HG02588 (cell line): ENCODE measurements around the gene IL6ST.

ENCODE experiments used
- ATAC-seq: cut with Tn5 transposase; IDR thresholded peaks from one replicate; pipeline ENCODE4 v1.9.1; 2021; ENCODE audit warnings: mild to moderate bottlenecking, moderate library complexity; ENCODE audit not compliant: unreplicated experiment

Gene IL6ST

GRCh38 chr5:55923177-55923771 lies 71.5 kb downstream of the IL6ST start:
- ATAC-seq: no peak

- no peak for ATAC-seq
Observed at GRCh38 chr5:55921617-55922016, 73.1 kb downstream of the IL6ST start.

DNA sequence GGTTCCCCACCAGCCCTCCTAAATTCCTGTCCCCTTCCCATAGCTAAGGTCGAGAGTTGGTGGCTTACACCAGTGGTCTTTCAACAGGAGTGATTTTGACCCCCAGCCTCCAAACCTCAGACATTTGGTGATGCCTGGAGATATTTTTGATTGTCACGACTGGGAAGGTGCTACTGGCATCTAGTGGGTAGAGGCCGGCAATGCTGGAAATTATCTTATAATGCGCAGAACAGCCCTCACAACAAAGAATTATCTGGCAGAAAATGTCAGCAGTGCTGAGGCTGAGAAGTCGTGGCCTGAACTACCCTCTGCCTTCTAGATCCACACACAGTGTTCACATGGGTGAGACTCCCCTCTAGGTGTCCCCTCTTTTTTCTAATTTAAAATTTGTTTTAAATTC lies 74.0 kb downstream of the IL6ST start:
- ATAC-seq: no peak

DNA sequence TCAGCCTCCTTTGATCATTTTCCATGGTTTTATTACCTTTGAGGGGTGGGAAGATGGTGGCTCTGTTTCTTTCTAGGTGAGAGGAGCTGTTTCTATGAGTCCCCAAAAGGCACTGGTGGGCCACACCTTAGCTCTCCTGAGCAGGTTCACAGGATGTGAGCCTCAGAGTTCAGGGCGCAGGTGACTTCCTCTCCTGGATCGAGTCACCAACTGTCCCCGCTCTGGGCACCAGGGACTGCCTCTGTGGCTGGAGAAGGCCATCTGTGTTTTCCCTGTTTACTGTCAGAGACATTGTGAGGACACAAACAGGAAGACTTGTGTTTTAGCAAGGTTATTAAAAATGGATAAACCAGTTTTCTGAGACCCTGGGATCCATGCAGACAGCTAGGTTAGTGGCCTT lies 75.1 kb downstream of the IL6ST start:
- ATAC-seq: no peak

- no peak for ATAC-seq
Observed at GRCh38 chr5:55918087-55919035, 76.4 kb downstream of the IL6ST start.

DNA sequence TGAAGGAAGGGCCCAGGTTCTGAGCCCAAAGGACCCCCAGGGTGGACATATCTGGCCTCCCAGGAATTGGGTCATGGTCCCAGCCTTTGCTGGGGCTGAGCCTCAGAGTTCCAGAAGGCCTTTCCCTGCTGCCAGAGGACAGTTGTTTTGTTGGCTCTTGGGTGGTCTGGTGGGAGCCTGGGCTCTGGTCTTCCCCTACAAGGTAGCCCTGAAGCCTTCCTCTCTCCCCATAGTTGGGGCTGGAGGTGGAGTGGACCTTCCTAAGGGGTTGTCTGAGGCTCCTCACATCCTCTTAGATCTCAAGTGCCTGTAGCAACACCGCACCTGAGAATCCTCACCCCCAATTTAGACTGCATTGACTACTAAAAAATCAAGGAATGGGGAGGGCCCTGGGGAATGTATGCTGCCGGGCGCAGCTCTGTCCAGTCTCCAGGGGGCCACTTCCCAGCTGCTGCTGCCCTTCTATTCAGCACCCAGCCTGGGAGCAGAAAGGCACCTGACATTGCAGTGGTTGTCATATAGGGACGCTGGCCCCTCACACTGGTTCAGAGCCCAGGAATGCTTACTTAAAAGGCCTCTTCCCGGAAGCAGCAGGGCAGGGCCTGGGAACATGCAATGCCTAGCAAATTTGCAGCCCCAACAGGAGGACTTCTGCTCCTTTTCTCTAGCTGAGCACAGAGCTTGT lies 77.2 kb downstream of the IL6ST start:
- ATAC-seq: no peak

DNA sequence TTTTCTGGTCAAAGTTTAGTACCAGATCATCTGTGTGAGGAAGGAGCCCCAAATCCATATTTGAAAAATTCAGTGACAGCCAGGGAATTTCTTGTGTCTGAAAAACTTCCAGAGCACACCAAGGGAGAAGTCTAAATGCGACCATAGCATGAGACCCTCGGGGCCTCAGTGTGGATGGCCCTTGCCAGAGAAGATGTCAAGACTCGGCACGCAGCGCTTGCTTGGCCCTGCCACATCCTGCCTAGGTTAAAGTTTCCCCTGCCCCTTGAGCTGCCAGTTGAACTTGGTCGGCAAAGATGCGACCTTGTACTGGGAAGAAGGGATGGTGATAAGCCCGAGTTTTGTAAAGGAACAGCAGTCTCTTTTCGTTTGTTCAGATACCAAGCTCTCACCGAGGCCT lies 77.8 kb downstream of the IL6ST start:
- ATAC-seq: no peak

DNA sequence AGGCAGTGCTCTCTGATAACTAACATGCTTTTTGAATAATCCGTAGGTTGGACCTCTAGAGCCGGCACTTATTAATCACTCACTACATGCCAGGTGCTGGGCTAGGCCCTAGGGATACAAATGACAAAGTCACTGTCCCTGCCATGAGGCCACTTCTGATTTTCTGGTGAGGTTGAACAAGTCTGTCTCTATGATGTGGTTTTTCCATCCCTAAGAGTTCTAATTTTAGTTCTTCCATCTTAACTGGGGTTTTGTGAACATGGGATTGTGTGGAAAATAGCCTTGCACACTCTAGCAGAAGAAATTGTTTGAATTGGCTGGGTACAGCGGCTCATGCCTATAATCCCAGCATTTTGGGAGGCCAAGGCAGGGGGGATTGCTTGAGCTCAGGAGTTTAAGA lies 79.0 kb downstream of the IL6ST start:
- ATAC-seq: no peak

DNA sequence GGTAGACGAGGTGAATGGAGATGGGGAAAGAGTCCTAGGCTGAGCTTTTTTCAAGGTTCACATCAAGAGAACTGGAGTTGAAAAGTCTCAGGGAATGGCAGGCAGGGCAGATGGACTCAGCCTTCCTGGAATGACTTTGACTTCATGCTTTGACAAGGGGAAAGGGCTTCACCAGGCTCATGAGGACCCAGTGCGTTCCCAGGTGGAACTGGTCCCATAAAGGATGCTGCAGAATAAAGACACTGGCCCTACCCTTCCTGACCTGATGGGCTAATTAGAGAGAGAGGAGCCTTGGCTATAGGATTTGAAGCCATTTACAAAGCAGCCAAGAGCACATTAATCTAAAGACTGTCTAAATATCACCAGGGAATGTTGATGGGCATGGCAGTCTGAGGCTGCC lies 79.8 kb downstream of the IL6ST start:
- ATAC-seq: no peak

- peak; percentile 95 for ATAC-seq
Observed at GRCh38 chr5:55913466-55914413, 81.0 kb downstream of the IL6ST start.

DNA sequence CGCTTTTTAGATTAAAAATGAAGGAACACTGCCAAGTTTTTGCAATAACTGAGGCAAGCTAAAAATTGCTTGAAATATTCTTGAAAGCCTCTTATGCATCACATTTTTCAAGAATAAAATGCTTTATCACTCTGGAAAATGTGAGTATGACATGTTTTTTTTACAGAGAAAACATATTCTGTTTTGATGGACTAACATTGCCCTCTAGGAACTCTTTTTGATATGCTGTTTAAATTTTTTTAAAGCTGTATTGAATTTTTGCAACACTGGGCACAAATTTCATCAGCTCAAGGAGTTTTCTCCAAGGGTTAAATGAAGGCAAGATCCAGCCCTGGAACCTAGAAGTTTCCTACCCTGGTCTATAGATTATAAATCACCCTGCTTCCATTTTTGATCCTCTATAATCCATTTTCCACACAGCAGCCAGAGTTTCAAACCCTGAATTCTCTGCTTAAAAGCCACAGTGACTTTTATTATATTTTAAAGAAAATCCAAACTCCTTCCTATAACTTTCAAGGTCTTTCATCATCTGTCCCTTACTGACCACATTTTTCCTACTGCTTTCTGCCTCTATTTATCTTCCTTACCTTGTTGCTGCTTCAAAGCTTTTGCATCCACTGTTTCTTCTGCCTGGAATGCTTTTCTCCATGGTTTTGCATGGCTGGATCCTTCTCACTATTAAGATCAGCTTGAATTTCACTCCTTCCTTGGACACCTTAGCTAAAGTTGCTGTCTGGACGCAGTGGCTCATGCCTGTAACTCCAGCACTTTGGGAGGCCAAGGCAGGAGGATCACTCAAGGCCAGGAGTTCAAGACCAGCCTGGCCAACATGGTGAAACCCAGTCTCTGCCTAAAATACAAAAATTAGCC lies 82.7 kb downstream of the IL6ST start:
- no peak for ATAC-seq

DNA sequence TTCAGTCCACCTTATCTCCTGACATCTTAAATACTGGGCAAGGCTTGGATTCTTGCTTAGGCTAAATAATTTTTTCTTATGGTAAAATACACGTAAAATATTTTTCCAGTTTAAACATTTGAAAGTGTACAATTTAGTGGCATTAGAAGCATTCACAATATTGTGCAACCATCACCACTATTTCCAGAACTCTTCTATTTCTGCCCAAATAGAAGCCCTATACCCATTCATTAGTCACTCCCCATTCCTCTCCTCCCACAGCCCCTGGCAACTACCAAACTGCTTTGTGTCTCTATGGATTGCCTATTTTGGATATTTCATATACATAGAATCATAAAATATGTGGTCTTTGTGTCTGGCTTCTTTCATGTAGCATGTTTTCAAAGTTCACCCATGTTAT lies 86.0 kb downstream of the IL6ST start:
- ATAC-seq: no peak

DNA sequence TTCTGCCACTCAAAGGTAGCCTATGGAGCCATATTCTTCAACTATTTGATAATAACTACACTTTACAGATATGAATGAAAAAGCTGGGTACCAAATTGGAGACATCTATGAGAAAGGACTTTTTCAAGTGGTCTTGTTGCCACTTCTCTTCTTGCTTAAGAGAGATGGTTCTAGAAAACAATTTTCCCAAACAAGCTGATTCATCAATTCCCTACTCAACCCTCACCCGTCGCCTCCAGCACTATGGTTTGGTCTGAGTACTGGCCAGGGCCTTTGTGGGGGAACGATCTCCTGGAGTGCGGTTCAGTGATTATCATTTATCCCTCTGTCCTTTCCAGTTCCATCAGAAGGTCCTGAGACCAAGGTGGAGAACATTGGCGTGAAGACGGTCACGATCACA lies 86.8 kb downstream of the IL6ST start:
- ATAC-seq: no peak

GRCh38 chr5:55905251-55905650 lies 89.5 kb downstream of the IL6ST start:
- no peak for ATAC-seq

- no peak for ATAC-seq
Observed at GRCh38 chr5:55904152-55904551, 90.6 kb downstream of the IL6ST start.

DNA sequence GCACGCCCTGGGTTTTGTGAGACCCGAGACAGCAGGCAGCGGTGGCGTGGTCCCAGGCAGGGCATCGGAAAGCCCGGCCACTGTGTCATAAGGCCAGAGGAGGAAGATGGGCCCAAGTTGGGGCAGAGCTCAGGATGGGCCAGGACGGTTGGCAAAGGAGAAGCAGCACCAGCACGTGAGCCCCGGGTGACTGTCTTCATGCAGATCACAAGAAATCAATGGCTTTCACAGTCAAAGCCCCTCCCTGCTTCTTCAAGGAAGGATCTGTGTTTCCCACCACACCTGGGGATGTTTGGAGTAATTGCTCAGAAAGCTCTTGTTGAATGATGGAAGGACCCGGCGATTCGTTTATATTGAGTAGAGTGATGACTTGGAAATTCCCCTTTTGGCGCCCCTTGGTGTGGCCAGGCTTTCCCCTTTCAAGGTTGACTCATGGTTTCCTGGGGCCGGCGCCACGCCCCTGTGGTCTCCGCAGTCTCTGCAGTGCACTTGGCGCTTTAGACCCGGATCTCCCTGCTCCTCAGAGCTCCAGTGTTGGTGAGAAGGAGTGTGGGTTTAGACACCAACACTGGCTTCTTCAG lies 91.6 kb downstream of the IL6ST start:
- ATAC-seq: peak; percentile 91

DNA sequence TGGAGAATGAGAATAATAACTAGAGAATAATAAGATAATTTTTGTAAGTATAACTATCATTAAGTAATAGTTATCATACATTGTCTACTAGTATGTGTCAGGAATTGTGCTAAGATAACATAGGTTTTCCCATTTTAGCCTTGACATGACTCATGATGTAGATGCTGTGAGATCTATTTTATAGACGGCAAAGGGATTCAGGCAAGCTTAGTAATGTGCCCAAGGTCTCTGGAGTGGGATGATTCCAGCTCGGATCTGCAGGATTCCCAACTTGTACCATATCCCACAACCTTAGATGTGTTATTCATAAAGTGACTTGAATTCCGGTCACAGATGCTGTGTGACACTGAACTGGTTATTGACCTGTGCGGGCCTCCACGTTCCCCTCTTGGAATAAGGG lies 92.1 kb downstream of the IL6ST start:
- no peak for ATAC-seq

DNA sequence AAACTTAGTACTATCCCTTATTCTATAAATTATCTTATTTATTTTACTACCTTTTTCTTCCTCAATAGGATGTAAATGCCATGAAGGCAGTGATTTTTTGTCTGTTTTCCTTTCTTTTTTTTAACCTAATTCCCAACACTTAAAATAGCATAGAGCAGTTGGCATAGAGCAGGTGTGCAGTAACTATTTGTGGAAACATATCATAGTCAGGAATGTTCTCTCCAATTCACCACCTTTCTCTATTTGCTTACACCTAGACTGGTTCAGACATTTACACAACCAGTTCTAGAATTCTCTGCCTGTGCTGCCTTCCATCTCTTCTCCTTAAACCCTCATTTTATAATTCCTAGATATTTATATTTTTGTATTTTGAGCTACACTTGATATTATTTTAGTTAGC lies 94.0 kb downstream of the IL6ST start:
- no peak for ATAC-seq

DNA sequence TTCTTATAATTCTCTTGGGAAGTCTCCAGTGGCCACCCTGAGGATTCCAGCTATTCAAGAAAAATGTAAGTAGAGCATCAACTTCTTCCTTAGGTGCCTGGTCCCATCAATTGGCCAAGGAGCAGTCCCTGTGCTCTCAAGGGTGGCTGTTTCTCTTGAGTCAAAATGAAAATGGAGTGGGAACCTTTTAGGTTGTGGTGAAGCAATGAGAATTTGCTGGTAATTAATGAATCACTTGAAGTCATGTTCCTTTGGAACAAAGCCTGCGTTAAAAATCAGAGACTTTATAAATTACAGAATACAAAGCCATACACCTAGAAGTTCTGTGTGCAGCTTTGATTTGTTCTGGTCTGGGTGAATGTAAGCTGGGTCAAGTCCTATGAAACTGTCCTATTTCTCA lies 94.7 kb downstream of the IL6ST start:
- no peak for ATAC-seq
